ENCODE results near the gene EEF2K.
"Not testable (repeated sequence)": the region's sequence is repeated elsewhere in the genome, so short reads cannot be mapped to it uniquely, and the experiment has no call there.

Gene EEF2K

DNA sequence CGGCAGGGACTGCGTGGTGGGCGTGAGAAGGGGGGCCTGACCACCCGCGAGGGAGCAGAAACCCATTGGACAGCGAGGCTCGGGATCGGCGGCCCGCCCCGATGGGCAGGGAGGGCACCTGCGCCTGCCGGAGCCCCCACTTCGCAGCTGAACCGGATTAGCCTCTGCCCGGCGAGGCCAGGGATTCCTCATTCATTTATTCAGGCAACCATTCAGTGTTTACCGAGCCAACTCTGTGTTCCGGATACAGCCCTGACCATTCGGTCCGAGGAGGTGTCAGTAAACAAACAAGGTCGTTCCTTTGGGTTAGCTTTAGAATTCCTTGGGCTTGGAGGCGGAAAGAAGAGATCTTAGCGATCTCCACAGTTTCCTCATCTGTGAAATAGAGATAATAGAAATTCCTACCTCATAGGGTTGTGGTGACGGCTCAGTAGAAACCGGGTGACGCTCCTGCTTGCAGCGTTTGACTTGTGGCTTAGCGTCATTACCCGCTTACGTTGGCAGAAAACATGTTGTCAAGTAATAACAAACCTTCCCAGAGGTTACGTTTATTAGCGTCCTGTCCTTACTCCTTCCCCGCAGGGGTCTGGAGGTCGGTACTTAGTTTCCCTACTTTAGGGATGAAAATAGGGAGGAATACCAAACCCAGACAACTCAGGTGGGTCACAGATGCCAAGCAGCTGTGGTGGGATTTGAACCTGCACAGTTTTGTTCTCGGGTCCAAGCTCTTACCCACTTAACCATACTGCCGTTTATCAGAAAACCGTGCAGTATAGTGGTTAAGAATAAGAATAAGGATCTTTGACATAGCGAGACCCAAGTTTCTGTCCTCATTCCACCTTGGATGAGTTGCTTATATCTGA is 92.0 kb downstream of the EEF2K start:
- peak; percentile 74 to 83 for DNase-seq

GRCh38 chr16:22299036-22299435 is 93.0 kb downstream of the EEF2K start:
- no peak for DNase-seq

DNA sequence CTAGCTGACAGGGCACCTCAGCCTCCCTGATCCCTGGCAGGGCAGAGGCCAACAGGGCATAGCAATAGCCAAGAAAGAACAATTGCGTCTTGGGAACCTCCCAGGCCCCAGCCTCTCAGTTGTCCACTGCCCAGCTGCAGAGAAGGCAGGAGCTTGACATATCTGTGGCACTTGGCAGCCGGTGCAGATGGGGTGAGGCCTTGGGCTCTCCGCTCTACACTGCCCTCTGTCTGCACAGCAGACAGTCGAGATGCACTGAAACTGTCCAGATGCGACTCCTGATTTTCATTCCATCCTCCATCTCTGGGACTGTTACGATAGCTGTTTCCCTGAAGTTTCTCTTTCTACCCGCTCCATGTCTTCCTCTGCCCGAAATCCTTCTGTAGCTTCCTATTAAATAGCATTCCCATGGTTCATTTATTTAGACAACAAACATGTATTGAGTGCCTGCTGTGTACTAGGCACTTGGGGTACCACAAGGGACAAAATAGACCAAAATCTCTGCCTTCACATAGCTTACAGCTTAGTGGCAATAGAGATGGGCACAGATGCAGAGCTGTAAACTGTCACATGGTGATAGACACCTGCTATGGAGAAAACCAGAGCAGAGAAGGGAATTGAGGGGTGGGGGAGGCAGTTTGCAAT is 94.5 kb downstream of the EEF2K start:
- peak; percentile 35 to 51 for DNase-seq

DNA sequence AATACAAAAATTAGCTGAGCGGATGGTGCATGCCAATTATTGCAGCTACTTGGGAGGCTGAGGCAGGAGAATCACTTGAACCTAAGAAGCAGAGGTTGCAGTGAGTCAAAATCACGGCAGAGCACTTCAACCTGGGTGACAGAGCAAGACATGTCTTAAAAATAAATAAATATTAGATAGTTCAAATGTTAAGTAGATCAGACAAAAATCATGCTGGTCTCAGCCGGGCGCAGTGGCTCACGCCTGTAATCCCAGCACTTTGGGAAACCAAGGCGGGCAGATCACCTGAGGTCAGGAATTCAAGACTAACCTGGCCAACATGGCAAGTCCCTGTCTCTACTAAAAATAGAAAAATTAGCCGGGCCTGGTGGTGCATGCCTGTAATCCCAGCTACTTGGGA is 95.3 kb downstream of the EEF2K start:
- DNase-seq: not testable (repeated sequence)

DNA sequence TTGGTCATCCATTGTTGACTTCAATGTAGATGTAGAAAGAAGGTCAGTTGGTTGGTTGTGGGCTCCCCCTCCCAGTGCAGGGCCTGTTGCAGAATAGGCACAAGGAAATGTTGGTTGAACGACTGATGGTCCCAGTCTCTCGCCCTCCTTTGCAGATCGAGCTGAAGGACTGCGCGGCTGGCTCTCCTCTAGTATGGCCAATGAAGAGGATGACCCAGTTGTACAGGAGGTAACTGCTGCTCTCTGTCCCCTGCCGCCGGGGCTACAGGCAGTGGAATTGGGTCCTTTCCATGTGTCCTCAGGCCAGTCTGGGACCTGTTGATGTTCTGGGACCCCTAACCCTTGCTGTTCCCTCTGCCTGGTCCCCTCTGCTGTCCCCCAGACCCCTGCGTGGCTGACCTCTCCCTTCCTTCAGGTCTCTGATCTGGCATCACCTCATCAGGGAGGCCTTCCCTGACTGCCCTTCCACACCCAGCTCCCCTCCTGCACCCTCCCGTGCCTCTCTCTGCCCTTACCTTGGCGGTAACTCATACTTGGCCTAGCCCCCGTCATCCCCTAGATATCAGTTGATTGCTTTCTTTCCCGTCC is 96.8 kb downstream of the EEF2K start:
- no peak for DNase-seq

- no peak for DNase-seq
Observed at GRCh38 chr16:22304411-22304810, 98.3 kb downstream of the EEF2K start.

DNA sequence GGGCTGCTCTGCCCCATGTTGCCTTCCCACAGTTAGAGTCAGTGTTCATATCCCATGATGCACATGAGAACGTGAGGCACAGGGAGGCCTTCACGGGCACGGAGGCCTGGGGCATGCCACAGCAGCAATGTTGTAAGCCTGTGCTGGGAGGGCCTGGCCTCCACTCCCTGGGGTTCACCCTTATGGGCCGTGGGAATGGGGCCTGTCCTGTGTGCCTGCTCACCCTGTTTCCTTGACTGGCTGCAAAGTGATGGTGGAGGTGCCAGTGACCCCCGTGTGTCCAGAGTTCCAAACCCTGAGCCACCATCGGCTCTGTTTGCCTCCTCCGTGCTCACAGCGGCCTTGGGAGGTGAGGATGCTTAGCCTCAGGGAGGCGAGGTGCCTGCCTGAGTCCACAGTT is 100.7 kb downstream of the EEF2K start:
- no peak for DNase-seq

- no peak for DNase-seq
Observed at GRCh38 chr16:22307838-22308237, 101.8 kb downstream of the EEF2K start.

DNA sequence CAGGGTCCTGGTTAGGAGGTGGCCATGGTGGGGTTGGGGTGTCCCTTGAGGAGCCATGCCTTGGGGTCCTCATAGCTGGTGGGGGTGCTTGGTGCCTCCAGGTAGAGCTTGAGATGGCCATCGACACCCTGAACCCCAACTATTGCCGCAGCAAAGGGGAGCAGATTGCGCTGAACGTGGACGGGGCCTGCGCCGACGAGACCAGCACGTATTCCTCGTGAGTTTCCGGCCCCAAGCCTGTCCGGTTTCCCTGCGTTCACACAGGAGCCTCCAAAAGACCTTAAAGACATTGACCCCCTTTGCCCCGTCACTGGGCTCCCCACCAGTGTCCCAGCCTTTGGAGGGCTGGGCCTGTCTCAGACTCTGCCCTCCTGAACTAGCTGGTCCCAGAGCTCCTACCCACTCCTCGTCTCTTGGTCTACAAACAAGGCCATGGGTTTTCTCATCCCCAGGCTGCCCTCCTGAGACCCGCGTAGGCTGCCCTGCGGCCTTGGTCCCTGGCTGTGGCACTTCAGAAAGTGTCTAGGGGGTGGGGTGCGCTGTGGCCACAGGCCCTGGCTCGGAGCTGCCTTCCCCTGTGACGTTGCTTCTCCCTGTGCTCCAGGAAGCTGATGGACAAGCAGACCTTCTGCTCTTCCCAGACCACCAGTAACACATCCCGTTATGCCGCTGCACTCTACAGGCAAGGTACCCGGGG is 102.9 kb downstream of the EEF2K start:
- no peak for DNase-seq

DNA sequence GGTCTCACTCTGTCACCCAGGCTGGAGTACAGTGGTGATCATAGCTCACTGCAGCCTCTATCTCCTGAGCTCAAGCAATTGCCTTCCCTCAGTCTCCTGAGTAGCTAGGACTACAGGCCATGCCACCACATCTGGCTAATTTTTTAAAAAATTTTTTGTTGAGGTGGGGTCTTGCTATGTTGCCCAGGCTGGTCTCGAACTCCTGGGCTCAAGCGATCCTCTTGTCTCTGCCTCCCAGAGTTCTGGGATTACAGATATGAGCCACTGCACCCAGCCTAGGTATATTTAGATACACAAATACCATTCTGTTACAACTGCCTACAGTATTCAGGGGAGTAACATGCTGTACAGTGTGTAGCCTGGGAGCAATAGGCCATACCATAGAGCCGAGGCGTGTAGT is 105.4 kb downstream of the EEF2K start:
- no peak for DNase-seq

DNA sequence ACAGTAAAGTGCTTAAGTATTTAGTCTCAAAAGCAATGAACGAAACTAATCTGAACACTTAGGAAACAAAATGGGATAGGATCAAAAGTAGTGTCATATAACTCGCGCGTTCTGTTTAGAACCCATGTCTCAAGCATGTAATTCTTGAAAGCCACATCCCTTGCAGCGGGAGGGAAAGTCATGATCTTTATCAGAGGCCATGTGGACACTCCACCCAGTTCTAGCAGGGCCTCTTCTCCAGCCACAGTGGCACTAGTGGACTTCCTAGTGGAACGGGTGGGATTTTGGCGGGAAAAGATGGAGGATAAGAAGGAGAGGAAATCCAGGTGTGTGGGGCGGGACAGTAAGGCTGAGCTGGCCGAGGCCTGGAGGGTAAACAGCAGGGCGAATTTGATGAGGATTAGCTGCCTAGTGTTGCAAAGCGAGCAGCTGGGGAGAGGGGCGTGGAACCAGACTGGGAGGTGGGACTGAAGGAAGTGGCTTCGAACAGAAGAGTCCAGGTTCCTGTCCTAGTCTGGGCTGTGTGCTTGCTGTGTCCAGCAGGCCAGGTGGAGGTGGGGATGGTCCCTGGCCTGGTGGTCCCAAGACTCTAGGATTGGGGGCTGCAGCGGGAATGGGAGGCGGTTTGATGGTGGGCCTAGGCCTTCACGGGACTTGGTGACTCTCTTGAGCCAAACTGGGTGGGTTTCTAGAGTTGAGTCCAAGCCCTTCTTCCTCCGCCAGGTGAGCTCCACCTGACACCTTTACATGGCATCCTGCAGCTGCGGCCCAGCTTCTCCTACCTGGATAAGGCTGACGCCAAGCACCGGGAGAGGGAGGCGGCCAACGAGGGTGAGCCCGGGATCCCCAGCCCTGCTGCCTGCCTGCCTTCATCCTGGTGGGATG is 107.1 kb downstream of the EEF2K start:
- DNase-seq: no peak

DNA sequence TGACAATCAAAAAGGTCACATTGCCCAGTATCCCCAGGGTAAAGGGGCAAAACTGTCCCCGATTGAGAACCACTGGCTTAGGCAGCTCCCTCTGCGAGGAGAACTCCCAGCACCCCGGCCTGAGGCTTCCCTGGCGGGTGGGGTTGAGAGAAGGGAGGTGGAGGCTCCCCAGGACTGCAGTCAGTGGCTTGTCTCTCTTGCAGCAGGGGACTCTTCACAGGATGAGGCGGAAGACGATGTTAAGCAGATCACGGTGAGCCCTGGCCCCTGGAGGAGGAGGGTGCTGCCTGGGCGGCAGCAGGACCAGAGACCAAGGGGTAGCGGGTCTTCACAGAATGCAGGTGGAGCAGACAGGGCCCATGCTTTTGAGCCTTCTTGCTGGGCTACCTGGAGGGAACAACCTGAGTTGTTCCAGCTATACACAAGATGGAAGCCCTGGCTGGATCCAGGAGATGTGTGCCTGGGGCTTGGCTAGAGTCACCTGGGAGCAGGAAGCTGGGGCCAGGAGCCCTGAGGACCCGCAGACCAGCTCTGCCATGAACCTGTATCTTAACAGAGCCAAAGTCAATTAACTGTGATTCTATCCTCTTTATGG is 107.9 kb downstream of the EEF2K start:
- no peak for DNase-seq

- no peak for DNase-seq
Observed at GRCh38 chr16:22314661-22315626, 108.9 kb downstream of the EEF2K start.

GRCh38 chr16:22315979-22316378 is 109.9 kb downstream of the EEF2K start:
- no peak for DNase-seq

- no peak for DNase-seq
Observed at GRCh38 chr16:22316411-22316811, 110.3 kb downstream of the EEF2K start.

GRCh38 chr16:22317001-22317530 is 111.0 kb downstream of the EEF2K start:
- no peak for DNase-seq

DNA sequence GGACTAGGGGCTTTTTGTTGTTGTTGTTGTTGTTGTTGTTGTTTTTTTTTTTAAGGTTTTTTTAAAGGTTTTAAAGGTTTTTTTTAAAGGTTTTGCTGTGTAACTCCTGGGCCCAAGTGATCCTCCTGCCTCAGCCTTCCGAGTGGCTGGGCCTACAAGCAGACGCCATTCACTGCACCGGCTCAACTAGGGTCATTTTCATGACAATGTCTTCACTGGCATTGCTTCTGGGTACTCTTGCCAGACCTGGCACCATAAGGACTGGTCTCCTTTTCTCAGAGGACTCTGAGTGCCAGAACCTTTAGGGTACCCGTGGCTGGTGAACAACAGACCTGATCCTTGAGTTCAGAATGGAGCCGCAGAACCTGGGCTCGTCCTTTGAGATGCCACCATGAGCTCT is 111.5 kb downstream of the EEF2K start:
- DNase-seq: no peak

DNA sequence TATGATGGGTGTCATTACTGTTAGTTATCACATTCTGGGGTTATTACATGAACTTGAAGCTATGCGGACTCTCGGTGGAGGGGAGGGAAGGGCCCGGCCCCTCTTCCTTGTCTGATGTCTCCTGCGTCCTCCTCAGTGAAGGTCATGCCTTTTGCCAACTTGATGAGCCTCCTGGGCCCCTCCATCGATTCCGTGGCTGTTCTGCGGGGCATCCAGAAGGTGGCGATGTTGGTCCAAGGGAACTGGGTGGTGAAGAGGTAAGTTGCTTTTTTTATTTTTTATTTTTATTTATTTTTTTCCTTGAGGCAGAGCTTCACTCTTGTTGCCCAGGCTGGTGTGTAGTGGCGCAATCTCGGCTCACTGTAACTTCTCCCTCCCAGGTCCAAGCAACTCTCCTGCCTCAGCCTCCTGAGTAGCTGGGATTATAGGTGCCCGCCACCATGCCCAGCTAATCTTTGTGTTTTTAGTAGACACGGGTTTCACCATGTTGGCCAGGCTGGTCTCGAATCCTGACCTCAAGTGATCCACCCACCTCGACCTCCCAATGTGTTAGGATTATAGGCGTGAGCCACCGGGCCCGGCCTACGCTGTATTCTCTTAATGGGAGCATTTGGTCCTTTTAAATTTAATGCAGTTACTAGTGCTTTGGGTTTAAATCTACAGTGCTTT is 112.7 kb downstream of the EEF2K start:
- DNase-seq: peak in 1 of 2 experiments; percentile 0

- no peak for DNase-seq
Observed at GRCh38 chr16:22320572-22321339, 114.7 kb downstream of the EEF2K start.
